ENCODE measurements around the gene KCNH2.

- TF ChIP-seq FOXM1 (IDR thresholded peaks at IDR 0.05; ENCODE audit: borderline replicate concordance) (no peak), L3MBTL2 (conservative IDR thresholded peaks at IDR 0.05) (no peak), SUZ12 (IDR thresholded peaks at IDR 0.05) (no peak)
Measured at GRCh38 chr7:150954986-150955518, 23.1 kb downstream of the KCNH2 start.

Data from HEK293T (cell line).